OCI-LY1 (cell line): ENCODE data around the gene IFRD1.

Experiments
- H2AFZ ChIP-seq: fragments of 200-600 bp; sonication (generic), shearing (Covaris generic); 2 replicates; pipeline ENCODE4 v1.6.0; 2014; ENCODE audit warnings: antibody characterized with exemption, mild to moderate bottlenecking, low read length
- H3F3A ChIP-seq: fragments of 200-600 bp; sonication (generic), shearing (Covaris generic); 2 replicates; pipeline ENCODE4 v1.6.0; 2014; ENCODE audit warnings: mild to moderate bottlenecking, antibody characterized with exemption, low read length, moderate library complexity; ENCODE audit not compliant: insufficient read depth
- H3K27ac ChIP-seq: fragments of 200-600 bp; sonication (generic); 2 replicates; pipeline ENCODE4 v1.5.1; 2014; ENCODE audit warnings: low read length, mixed run types, mild to moderate bottlenecking, low read depth; ENCODE audit not compliant: poor library complexity, severe bottlenecking
- H3K27me3 ChIP-seq: fragments of 200-600 bp; sonication (generic); 2 replicates; pipeline ENCODE4 v1.6.0; 2014; ENCODE audit warnings: antibody characterized with exemption, mild to moderate bottlenecking, low read length, moderate library complexity; ENCODE audit not compliant: insufficient read depth
- H3K36me3 ChIP-seq: fragments of 200-600 bp; sonication (generic); 2 replicates; pipeline ENCODE4 v1.6.1; 2014; ENCODE audit warnings: mild to moderate bottlenecking, antibody characterized with exemption, low read length, moderate library complexity, mixed read lengths; ENCODE audit not compliant: insufficient read depth
- H3K4me1 ChIP-seq: fragments of 200-600 bp; sonication (generic); 2 replicates; pipeline ENCODE4 v1.5.1; 2014; ENCODE audit warnings: mild to moderate bottlenecking, low read length, moderate library complexity; ENCODE audit not compliant: insufficient read depth, severe bottlenecking
- H3K4me2 ChIP-seq: fragments of 200-600 bp; sonication (generic), shearing (Covaris generic); 2 replicates; pipeline ENCODE4 v1.6.1; 2014; ENCODE audit warnings: low read length
- H3K4me3 ChIP-seq: fragments of 200-600 bp; sonication (generic); 2 replicates; pipeline ENCODE4 v1.5.1; 2014; ENCODE audit warnings: low read length, low read depth, mild to moderate bottlenecking, mixed read lengths; ENCODE audit not compliant: poor library complexity, severe bottlenecking
- H3K79me2 ChIP-seq: fragments of 200-600 bp; shearing (Covaris generic); 2 replicates; pipeline ENCODE4 v1.6.1; 2016; ENCODE audit warnings: mixed run types, low read length, mixed read lengths; ENCODE audit not compliant: insufficient read depth
- H3K9ac ChIP-seq: fragments of 200-600 bp; sonication (generic), shearing (Covaris generic); 2 replicates; pipeline ENCODE4 v1.6.1; 2014; ENCODE audit warnings: mild to moderate bottlenecking, low read length, mixed read lengths
- H3K9me2 ChIP-seq: fragments of 200-600 bp; sonication (generic), shearing (Covaris generic); 2 replicates; pipeline ENCODE4 v1.6.1; 2014; ENCODE audit warnings: low read depth, mild to moderate bottlenecking, low read length, mixed read lengths
- H3K9me3 ChIP-seq: fragments of 200-600 bp; shearing (Covaris generic); 2 replicates; pipeline ENCODE4 v1.6.1; 2014; ENCODE audit warnings: low read length, mixed read lengths
- H4K20me1 ChIP-seq: fragments of 200-600 bp; sonication (generic), shearing (Covaris generic); 2 replicates; pipeline ENCODE4 v1.6.0; 2016; ENCODE audit warnings: mild to moderate bottlenecking, low read length; ENCODE audit not compliant: insufficient read depth
- CTCF ChIP-seq: fragments of 200-600 bp; sonication (generic), shearing (Covaris generic); IDR thresholded peaks from 2 replicates; pipeline ENCODE4 v1.5.1; 2017; ENCODE audit warnings: mild to moderate bottlenecking, antibody characterized with exemption, low read length, moderate library complexity, mixed read lengths
- EZH2 ChIP-seq: fragments of 200-600 bp; sonication (generic), shearing (Covaris generic); IDR thresholded peaks from 2 replicates; pipeline ENCODE4 v1.8.0; 2017; ENCODE audit warnings: borderline replicate concordance, mixed run types, mild to moderate bottlenecking, antibody characterized with exemption, low read length, moderate library complexity, mixed read lengths

The IFRD1 gene

GRCh38 chr7:112494656-112495055 is 44.4 kb downstream of the IFRD1 start:
- Histone ChIP-seq H3K27ac (no peak overlapping the region), H4K20me1 (no peaks in the 10 kb centered on the region), H3K9me2 (no peaks in the 10 kb centered on the region), H3K36me3 (no peaks in the 10 kb centered on the region), H3K9me3 (no peaks in the 10 kb centered on the region), H3K4me1 (no peaks in the 10 kb centered on the region), H3K79me2 (no peaks in the 10 kb centered on the region), H3K4me3 (no peak overlapping the region), H2AFZ (no peak overlapping the region), H3F3A (no peaks in the 10 kb centered on the region), H3K4me2 (no peak overlapping the region), H3K9ac (no peak overlapping the region), H3K27me3 (no peaks in the 10 kb centered on the region)
- TF ChIP-seq EZH2: no peak
- no peak for TF ChIP-seq CTCF

- Histone ChIP-seq H3K4me3 (no peak overlapping the region), H2AFZ (no peak overlapping the region), H3K4me1 (no peaks in the 10 kb centered on the region), H3K27me3 (no peaks in the 10 kb centered on the region), H3K36me3 (no peaks in the 10 kb centered on the region), H3F3A (no peaks in the 10 kb centered on the region), H3K79me2 (no peaks in the 10 kb centered on the region), H3K9me3 (no peaks in the 10 kb centered on the region), H3K9ac (no peak overlapping the region), H3K9me2 (no peaks in the 10 kb centered on the region), H3K27ac (no peak overlapping the region), H4K20me1 (no peaks in the 10 kb centered on the region), H3K4me2 (no peak overlapping the region)
- no peak for TF ChIP-seq CTCF
- no peak for TF ChIP-seq EZH2
Measured at GRCh38 chr7:112495156-112495788, 45.0 kb downstream of the IFRD1 start.

- Histone ChIP-seq H3K4me3 (no peak overlapping the region), H2AFZ (no peak overlapping the region), H3K27me3 (no peaks in the 10 kb centered on the region), H3K4me1 (no peaks in the 10 kb centered on the region), H3K36me3 (no peaks in the 10 kb centered on the region), H3K79me2 (no peaks in the 10 kb centered on the region), H3K9me2 (no peaks in the 10 kb centered on the region), H3K4me2 (no peak overlapping the region), H4K20me1 (no peaks in the 10 kb centered on the region), H3K27ac (no peak overlapping the region), H3K9ac (no peak overlapping the region), H3F3A (no peaks in the 10 kb centered on the region), H3K9me3 (no peaks in the 10 kb centered on the region)
- TF ChIP-seq CTCF (peak; percentile 92), EZH2 (no peak)
Measured at GRCh38 chr7:112495810-112496462, 45.7 kb downstream of the IFRD1 start.
